Thoracic aorta (tissue), 2 donors: Measurements from ENCODE around the gene AASDH. TPM values are rescaled to one million over a fixed set of nuclear protein-coding genes. Genes with fewer than 3 reads are reported as not detected.

Experiments
- ATAC-seq: fragments of 150-250 bp; one replicate; pipeline ENCODE4 v1.8.0; 2017; ENCODE audit warnings: low read depth; ENCODE audit not compliant: insufficient number of reproducible peaks, low FRiP score
- DNase-seq: peaks from one replicate; pipeline ENCODE4 v3.0.0-alpha.2; 2020; ENCODE audit warnings: low spot score
- H3K27ac ChIP-seq, 2 donors: fragments of 200-600 bp; sonication (generic); 1 replicate in 1 of 2; 2 replicates in 1 of 2; pipeline ENCODE4 v1.5.1; 2016; ENCODE audit warnings: mild to moderate bottlenecking in 2 of 2, moderate library complexity in 2 of 2
- H3K27me3 ChIP-seq: fragments of 200-600 bp; sonication (generic); replicated peaks from 2 replicates; pipeline ENCODE4 v1.6.0; 2016; ENCODE audit warnings: mild to moderate bottlenecking; ENCODE audit not compliant: insufficient read depth
- H3K36me3 ChIP-seq: fragments of 200-600 bp; sonication (generic); one replicate; pipeline ENCODE4 v1.5.1; 2016
- H3K4me1 ChIP-seq, 2 donors: fragments of 200-600 bp; sonication (generic); 1 replicate in 1 of 2; 2 replicates in 1 of 2; pipeline versions ENCODE4 v1.5.1 to v1.6.0; 2016; ENCODE audit warnings: low read depth in 2 of 2, mild to moderate bottlenecking in 1 of 2; ENCODE audit not compliant: control insufficient read depth in 1 of 2
- H3K4me3 ChIP-seq: fragments of 200-600 bp; sonication (generic); 2 replicates; pipeline ENCODE4 v1.5.1; 2016; ENCODE audit warnings: mild to moderate bottlenecking
- H3K9me3 ChIP-seq: fragments of 200-600 bp; sonication (generic); 2 replicates; pipeline ENCODE4 v1.5.1; 2016
- total RNA-seq, 2 donors: library from RNA; depleted of rRNA; stranded (reverse); fragments of >200 nt; gene quantifications; one replicate each; pipeline versions ENCODE4 v1.1.0 to v1.2.3, GENCODE V29; 2016
- TF ChIP-seq, protein P1 (sequence below): fragments of 200-600 bp; sonication (generic); IDR thresholded peaks from one replicate; pipeline ENCODE4 v1.5.1; 2019; ENCODE audit warnings: antibody characterized with exemption

Gene AASDH
- total RNA-seq, 2 donors from 2014 or later = 4.6 to 7.9 TPM

DNA sequence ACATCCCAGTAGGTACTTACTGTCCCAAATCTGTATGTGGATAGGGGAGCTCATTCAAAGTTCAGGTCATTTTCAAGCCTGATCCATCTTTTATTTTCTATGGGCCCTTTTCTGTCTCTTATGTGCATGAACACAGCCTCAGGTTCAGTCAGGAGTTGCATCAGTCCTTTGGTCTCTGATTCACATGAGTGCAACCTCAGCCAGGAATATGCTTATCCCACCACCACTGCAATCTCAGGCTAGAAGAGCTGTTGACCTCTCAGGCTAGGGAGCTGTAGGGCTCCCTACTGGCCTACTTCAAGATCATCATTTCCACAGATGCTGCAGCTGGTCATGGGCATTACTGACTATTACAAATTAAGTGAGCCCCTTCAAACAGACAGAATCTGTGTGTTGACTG, 27.2 kb downstream of the AASDH start:
- Histone ChIP-seq H3K4me3 (no peak overlapping the region), H3K4me1 (no peaks in the 10 kb centered on the region), H3K9me3 (no peaks in the 10 kb centered on the region), H3K36me3 (no peaks in the 10 kb centered on the region), H3K27me3 (no peaks in the 10 kb centered on the region), H3K27ac (no peak overlapping the region)
- DNase-seq (no peak), ATAC-seq (no peak)
- TF ChIP-seq, protein P1, sequence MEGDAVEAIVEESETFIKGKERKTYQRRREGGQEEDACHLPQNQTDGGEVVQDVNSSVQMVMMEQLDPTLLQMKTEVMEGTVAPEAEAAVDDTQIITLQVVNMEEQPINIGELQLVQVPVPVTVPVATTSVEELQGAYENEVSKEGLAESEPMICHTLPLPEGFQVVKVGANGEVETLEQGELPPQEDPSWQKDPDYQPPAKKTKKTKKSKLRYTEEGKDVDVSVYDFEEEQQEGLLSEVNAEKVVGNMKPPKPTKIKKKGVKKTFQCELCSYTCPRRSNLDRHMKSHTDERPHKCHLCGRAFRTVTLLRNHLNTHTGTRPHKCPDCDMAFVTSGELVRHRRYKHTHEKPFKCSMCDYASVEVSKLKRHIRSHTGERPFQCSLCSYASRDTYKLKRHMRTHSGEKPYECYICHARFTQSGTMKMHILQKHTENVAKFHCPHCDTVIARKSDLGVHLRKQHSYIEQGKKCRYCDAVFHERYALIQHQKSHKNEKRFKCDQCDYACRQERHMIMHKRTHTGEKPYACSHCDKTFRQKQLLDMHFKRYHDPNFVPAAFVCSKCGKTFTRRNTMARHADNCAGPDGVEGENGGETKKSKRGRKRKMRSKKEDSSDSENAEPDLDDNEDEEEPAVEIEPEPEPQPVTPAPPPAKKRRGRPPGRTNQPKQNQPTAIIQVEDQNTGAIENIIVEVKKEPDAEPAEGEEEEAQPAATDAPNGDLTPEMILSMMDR = no peak

DNA sequence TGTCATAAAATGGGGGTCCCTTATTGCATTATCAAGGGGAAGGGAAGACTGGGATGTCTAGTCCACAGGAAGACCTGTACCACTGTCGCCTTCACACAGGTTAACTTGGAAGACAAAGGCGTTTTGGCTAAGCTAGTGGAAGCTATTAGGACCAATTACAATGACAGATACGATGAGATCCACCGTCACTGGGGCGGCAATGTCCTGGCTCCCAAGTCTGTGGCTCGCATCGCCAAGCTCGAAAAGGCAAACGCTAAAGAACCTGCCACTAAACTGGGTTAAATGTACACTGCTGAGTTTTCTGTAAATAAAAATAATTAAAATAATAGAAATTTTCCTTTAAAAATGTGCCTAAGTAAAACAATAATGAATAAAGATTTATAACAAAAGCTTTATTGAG, 30.6 kb downstream of the AASDH start:
- DNase-seq (no peak), ATAC-seq (no peak)
- no peaks in the 10 kb centered on the region for H3K4me1 ChIP-seq
- no peak overlapping the region for H3K4me3 ChIP-seq
- no peak overlapping the region for H3K27ac ChIP-seq
- no peaks in the 10 kb centered on the region for H3K27me3 ChIP-seq
- H3K9me3 ChIP-seq = no peaks in the 10 kb centered on the region
- TF ChIP-seq, protein P1 = no peak
- no peaks in the 10 kb centered on the region for H3K36me3 ChIP-seq

GRCh38 chr4:56348576-56348975, 38.7 kb downstream of the AASDH start:
- Histone ChIP-seq H3K9me3 (no peaks in the 10 kb centered on the region), H3K27me3 (no peaks in the 10 kb centered on the region), H3K36me3 (peaks cover 9% of the 10 kb centered on the region), H3K27ac (no peak overlapping the region), H3K4me1 (no peaks in the 10 kb centered on the region), H3K4me3 (no peak overlapping the region)
- no peak for ATAC-seq
- DNase-seq = no peak
- TF ChIP-seq, protein P1 = no peak

DNA sequence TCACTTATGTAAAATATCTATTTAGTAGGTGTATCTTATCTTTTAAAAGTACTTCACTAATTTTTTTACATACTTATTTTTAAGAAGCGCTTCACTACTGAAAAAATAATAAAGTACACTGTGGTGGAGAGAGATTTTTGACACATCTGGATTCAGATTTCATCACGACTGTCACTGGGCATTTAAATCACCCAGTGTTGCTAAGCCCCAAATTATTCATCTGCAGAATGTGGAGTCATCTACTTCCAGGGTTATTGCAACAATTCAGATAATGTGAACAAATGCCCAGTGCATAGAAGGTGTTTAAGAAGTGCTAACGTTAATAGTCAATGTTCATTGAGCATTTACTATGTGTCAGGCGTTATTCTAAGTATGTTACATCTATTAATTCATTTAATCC, 41.8 kb downstream of the AASDH start:
- TF ChIP-seq, protein P1 = no peak
- H3K9me3 ChIP-seq = no peaks in the 10 kb centered on the region
- H3K27ac ChIP-seq = no peak overlapping the region
- no peak overlapping the region for H3K4me3 ChIP-seq
- DNase-seq (no peak), ATAC-seq (no peak)
- H3K27me3 ChIP-seq = no peaks in the 10 kb centered on the region
- H3K4me1 ChIP-seq = no peaks in the 10 kb centered on the region
- H3K36me3 ChIP-seq = peaks cover 12% of the 10 kb centered on the region

DNA sequence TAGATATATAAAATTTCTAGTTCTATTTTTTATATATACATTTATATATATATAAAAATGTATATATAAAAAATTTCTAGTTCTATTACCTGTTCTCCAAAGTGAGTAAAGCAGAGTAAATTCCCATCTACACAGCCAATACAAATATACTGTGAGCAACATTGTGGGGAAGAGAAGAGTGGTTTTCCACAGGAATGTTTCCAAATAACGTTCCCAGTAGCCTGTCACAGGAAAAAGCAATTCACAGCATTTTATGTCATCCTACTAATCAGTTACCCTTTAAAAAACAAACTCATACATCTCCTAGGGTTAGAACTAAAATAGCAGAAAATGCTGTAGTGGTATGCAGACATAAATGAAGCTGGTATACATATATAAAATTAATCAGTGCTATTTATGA, 44.5 kb downstream of the AASDH start:
- Histone ChIP-seq H3K36me3 (peaks cover 6% of the 10 kb centered on the region), H3K9me3 (no peaks in the 10 kb centered on the region), H3K4me3 (no peak overlapping the region), H3K4me1 (no peaks in the 10 kb centered on the region), H3K27me3 (no peaks in the 10 kb centered on the region), H3K27ac (no peak overlapping the region)
- no peak for ATAC-seq
- no peak for DNase-seq
- TF ChIP-seq, protein P1 = no peak
